ENCODE measurements around the gene BLOC1S1. TPM values are rescaled to one million over a fixed set of nuclear protein-coding genes. Genes with fewer than 3 reads are reported as not detected.
A peak's percentile ranks its signal among the peaks of the same experiment; 100 is the strongest.
"Not testable (repeated sequence)": the region's sequence is repeated elsewhere in the genome, so short reads cannot be mapped to it uniquely, and the experiment has no call there.

Gene BLOC1S1
- total and polyA plus RNA-seq, 5 donors, result 134 to 205 (median 141) TPM

GRCh38 chr12:55746913-55747231 lies 31.0 kb downstream of the BLOC1S1 start:
- Histone ChIP-seq H3K27ac (ENCODE audit: low read length) (no peak overlapping the region), H3K27me3 (ENCODE audit: control insufficient read depth, insufficient read depth) (no peaks in the 10 kb centered on the region), H3K4me1 (ENCODE audit: control insufficient read depth, insufficient read depth, low read length) (peaks cover 3% of the 10 kb centered on the region), H3K4me3 (ENCODE audit: low read length) (no peak overlapping the region), H3K9me3 (ENCODE audit: control insufficient read depth, low read length) (no peaks in the 10 kb centered on the region)
- intact Hi-C loops (cut with DNase I), result loop anchor here in 3 of 4 donors (5.0 to 10.0 kb wide), 2 partner anchors 48 to 190 kb away; no protein-coding TSS in a partner anchor
- DNase-seq (no peak), ATAC-seq (no peak)

GRCh38 chr12:55748230-55748993 lies 32.6 kb downstream of the BLOC1S1 start:
- H3K9me3 ChIP-seq (ENCODE audit: control insufficient read depth, low read length), result no peaks in the 10 kb centered on the region
- no peaks in the 10 kb centered on the region for H3K27me3 ChIP-seq (ENCODE audit: control insufficient read depth, insufficient read depth)
- H3K4me1 ChIP-seq (ENCODE audit: control insufficient read depth, insufficient read depth, low read length), result peaks cover 3% of the 10 kb centered on the region
- 85% methylated on average over 18 of the region's 18 CpGs for WGBS
- H3K27ac ChIP-seq (ENCODE audit: low read length), result no peak overlapping the region
- no peak overlapping the region for H3K4me3 ChIP-seq (ENCODE audit: low read length)
- intact Hi-C loops (cut with DNase I), result loop anchor here in 3 of 4 donors (5.0 to 10.0 kb wide), 2 partner anchors 46 to 189 kb away; no protein-coding TSS in a partner anchor
- ATAC-seq (no peak), DNase-seq (peak in 1 of 3 donors; percentile 57)

DNA sequence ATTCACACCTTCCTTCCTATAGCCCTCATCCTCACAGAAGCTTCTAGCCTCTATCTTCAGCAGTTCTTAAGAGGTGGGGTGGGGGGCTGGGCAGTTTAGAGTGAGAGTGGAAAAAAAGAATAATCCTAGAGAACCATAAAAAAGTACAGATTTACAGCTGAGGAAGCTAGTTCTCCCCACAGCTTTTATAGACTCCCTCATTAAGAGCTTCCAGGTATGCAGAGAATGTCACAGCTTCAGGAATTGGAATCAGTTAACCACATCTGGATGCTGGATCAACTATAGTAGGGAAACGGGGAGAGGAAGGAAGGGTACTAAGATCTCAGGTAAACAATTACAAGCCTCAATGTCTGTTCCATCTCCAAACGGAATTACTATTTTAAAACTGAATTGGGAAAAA lies 39.4 kb downstream of the BLOC1S1 start:
- no peaks in the 10 kb centered on the region for H3K27me3 ChIP-seq (ENCODE audit: control insufficient read depth, insufficient read depth)
- WGBS, result 45% methylated on average over 2 of the region's 2 CpGs
- no peak overlapping the region for H3K4me3 ChIP-seq (ENCODE audit: low read length)
- ATAC-seq, result no peak
- intact Hi-C loops (cut with DNase I), result no loop called here
- DNase-seq, result no peak
- no peak overlapping the region for H3K27ac ChIP-seq (ENCODE audit: low read length)
- H3K9me3 ChIP-seq (ENCODE audit: control insufficient read depth, low read length), result no peaks in the 10 kb centered on the region
- peaks cover 1% of the 10 kb centered on the region for H3K4me1 ChIP-seq (ENCODE audit: control insufficient read depth, insufficient read depth, low read length)

GRCh38 chr12:55757701-55758100 lies 41.9 kb downstream of the BLOC1S1 start:
- no peaks in the 10 kb centered on the region for H3K27me3 ChIP-seq (ENCODE audit: control insufficient read depth, insufficient read depth)
- intact Hi-C loops (cut with DNase I), result no loop called here
- 79% methylated on average over 2 of the region's 2 CpGs for WGBS
- no peaks in the 10 kb centered on the region for H3K4me1 ChIP-seq (ENCODE audit: control insufficient read depth, insufficient read depth, low read length)
- ATAC-seq (no peak), DNase-seq (no peak)
- H3K4me3 ChIP-seq (ENCODE audit: low read length), result no peak overlapping the region
- H3K27ac ChIP-seq (ENCODE audit: low read length), result no peak overlapping the region
- no peaks in the 10 kb centered on the region for H3K9me3 ChIP-seq (ENCODE audit: control insufficient read depth, low read length)

DNA sequence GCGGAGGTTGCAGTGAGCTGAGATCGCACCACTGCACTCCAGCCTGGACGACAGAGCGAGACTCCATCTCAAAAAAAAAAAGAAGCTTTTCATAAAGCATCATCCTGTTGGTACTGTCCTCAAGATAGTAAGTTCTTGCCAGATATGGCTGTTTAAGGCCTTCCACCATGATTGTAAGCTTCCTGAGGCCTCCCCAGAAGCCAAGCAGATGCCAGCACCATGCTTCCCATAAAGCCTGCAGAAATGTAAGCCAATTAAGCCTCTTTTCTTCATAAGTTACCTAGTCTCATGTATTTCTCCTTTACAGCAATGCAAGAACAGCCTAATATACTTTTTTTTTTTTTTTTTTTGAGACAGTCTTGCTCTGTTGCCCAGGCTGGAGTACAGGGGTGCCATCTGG lies 42.7 kb downstream of the BLOC1S1 start:
- WGBS, result 99% methylated on average over 4 of the region's 4 CpGs
- H3K27me3 ChIP-seq (ENCODE audit: control insufficient read depth, insufficient read depth); H3K4me1 ChIP-seq (ENCODE audit: control insufficient read depth, insufficient read depth, low read length); H3K27ac ChIP-seq (ENCODE audit: low read length); intact Hi-C loops (cut with DNase I); H3K4me3 ChIP-seq (ENCODE audit: low read length); ATAC-seq; DNase-seq; H3K9me3 ChIP-seq (ENCODE audit: control insufficient read depth, low read length): not testable (repeated sequence)

GRCh38 chr12:55760663-55761062 lies 44.8 kb downstream of the BLOC1S1 start:
- Histone ChIP-seq H3K9me3 (ENCODE audit: control insufficient read depth, low read length) (no peaks in the 10 kb centered on the region), H3K4me3 (ENCODE audit: low read length) (no peak overlapping the region), H3K4me1 (ENCODE audit: control insufficient read depth, insufficient read depth, low read length) (no peaks in the 10 kb centered on the region), H3K27me3 (ENCODE audit: control insufficient read depth, insufficient read depth) (no peaks in the 10 kb centered on the region), H3K27ac (ENCODE audit: low read length) (no peak overlapping the region)
- intact Hi-C loops (cut with DNase I), result no loop called here
- DNase-seq (no peak), ATAC-seq (no peak)
- 96% methylated on average over 6 of the region's 6 CpGs for WGBS

GRCh38 chr12:55762646-55763045 lies 46.8 kb downstream of the BLOC1S1 start:
- intact Hi-C loops (cut with DNase I), result no loop called here
- Histone ChIP-seq H3K4me3 (ENCODE audit: low read length) (no peak overlapping the region), H3K27ac (ENCODE audit: low read length) (no peak overlapping the region), H3K9me3 (ENCODE audit: control insufficient read depth, low read length) (no peaks in the 10 kb centered on the region), H3K4me1 (ENCODE audit: control insufficient read depth, insufficient read depth, low read length) (no peaks in the 10 kb centered on the region), H3K27me3 (ENCODE audit: control insufficient read depth, insufficient read depth) (no peaks in the 10 kb centered on the region)
- ATAC-seq, result no peak
- no peak for DNase-seq

DNA sequence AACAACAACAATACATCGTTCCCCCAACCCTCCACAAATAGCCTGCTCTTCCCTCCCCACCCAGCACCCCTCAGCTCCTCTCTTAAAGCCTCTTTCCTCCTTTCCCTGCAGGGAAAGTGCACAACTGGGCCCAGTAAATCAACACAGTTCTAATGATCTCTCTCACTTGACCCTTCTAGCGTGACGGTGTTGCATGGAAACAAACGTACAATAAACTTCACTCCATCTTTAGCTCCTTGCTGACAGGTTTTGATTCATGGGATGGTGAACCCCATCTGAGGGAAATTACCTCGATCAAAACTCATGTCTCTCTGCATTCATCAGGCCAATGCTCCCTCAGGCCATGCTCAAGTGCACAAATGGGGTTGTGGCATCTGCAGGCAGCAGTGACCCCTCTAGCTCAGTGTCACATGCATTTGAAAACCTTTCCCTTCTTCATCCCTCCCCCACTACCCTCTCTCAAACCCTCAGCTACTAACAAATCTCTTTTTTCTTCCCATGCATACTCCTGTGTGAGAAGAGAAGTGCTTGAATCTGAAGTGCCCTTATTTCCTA lies 50.0 kb downstream of the BLOC1S1 start:
- DNase-seq, result no peak
- 80% methylated on average over 5 of the region's 5 CpGs for WGBS
- Histone ChIP-seq H3K4me1 (ENCODE audit: control insufficient read depth, insufficient read depth, low read length) (no peaks in the 10 kb centered on the region), H3K4me3 (ENCODE audit: low read length) (no peak overlapping the region), H3K9me3 (ENCODE audit: control insufficient read depth, low read length) (no peaks in the 10 kb centered on the region), H3K27me3 (ENCODE audit: control insufficient read depth, insufficient read depth) (no peaks in the 10 kb centered on the region), H3K27ac (ENCODE audit: low read length) (no peak overlapping the region)
- ATAC-seq, result no peak
- intact Hi-C loops (cut with DNase I), result no loop called here

DNA sequence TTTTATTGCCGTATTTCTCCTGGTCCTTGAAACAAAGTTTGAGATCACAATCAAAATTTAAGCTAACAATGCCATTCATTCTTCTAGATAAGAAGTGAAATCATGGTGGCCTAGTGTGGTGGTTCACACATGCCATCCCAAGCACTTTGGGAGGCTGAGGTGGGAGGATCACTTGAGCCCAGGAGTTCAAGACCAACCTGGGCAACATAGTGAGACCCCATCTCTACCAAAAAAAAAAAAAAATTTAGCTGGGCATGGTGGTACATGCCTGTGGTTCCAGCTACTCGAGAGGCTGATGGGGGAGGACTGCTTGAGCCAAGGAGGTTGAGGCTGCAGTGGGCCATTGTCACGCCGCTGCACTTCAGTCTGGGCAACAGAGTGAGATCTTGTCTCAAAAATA lies 51.3 kb downstream of the BLOC1S1 start:
- no peak overlapping the region for H3K27ac ChIP-seq (ENCODE audit: low read length)
- H3K4me1 ChIP-seq (ENCODE audit: control insufficient read depth, insufficient read depth, low read length), result no peaks in the 10 kb centered on the region
- intact Hi-C loops (cut with DNase I), result no loop called here
- H3K4me3 ChIP-seq (ENCODE audit: low read length), result no peak overlapping the region
- WGBS, result 97% methylated on average over 4 of the region's 4 CpGs
- DNase-seq (no peak), ATAC-seq (no peak)
- no peaks in the 10 kb centered on the region for H3K27me3 ChIP-seq (ENCODE audit: control insufficient read depth, insufficient read depth)
- H3K9me3 ChIP-seq (ENCODE audit: control insufficient read depth, low read length), result no peaks in the 10 kb centered on the region

Other genes starting within 250 kb of the BLOC1S1 start
- not detected for gene OR6C70, start 245.9 kb upstream of the BLOC1S1 start, total RNA-seq
- gene OR6C70, start 245.9 kb upstream of the BLOC1S1 start, polyA plus RNA-seq, result not detected
- not detected for gene OR6C68, start 223.7 kb upstream of the BLOC1S1 start, total RNA-seq
- not detected for gene OR6C68, start 223.7 kb upstream of the BLOC1S1 start, polyA plus RNA-seq
- gene OR6C4, start 166.4 kb upstream of the BLOC1S1 start, total RNA-seq, result not detected
- gene OR6C4, start 166.4 kb upstream of the BLOC1S1 start, polyA plus RNA-seq, result not detected
- gene OR2AP1, start 143.6 kb upstream of the BLOC1S1 start, total RNA-seq, result not detected
- gene OR2AP1, start 143.6 kb upstream of the BLOC1S1 start, polyA plus RNA-seq, result not detected
- gene OR10P1, start 79.2 kb upstream of the BLOC1S1 start, total RNA-seq, result 1 to 10 TPM; 1.3 to 2.9 (median 1.4) TPM
- gene OR10P1, start 79.2 kb upstream of the BLOC1S1 start, polyA plus RNA-seq, result 1.6 TPM
- 100 to 1,000 TPM; 465 to 674 (median 604) TPM for gene ITGA7, start 8.1 kb upstream of the BLOC1S1 start, total RNA-seq
- 288 TPM for gene ITGA7, start 8.1 kb upstream of the BLOC1S1 start, polyA plus RNA-seq
- 10 to 100 TPM; 15.9 to 27.7 (median 23.3) TPM for gene RDH5, start 4.3 kb downstream of the BLOC1S1 start, total RNA-seq
- 24.1 TPM for gene RDH5, start 4.3 kb downstream of the BLOC1S1 start, polyA plus RNA-seq
- 1,000 to 10,000 TPM; 1,076 to 1,430 (median 1,264) TPM for gene CD63, start 13.0 kb downstream of the BLOC1S1 start, total RNA-seq
- gene CD63, start 13.0 kb downstream of the BLOC1S1 start, polyA plus RNA-seq, result 1,376 TPM
- gene GDF11, start 27.1 kb downstream of the BLOC1S1 start, total RNA-seq, result 10 to 100 TPM; 16.2 to 17.5 (median 16.7) TPM
- 11.5 TPM for gene GDF11, start 27.1 kb downstream of the BLOC1S1 start, polyA plus RNA-seq
- gene SARNP, start 101.7 kb downstream of the BLOC1S1 start, total RNA-seq, result 10 to 100 TPM; 50.3 to 55.7 (median 52.7) TPM
- gene SARNP, start 101.7 kb downstream of the BLOC1S1 start, polyA plus RNA-seq, result 113 TPM
- gene ORMDL2, start 102.0 kb downstream of the BLOC1S1 start, total RNA-seq, result 10 to 100 TPM; 13.8 to 23.2 (median 17.6) TPM
- gene ORMDL2, start 102.0 kb downstream of the BLOC1S1 start, polyA plus RNA-seq, result 23.8 TPM
- 10 to 100 TPM; 19.0 to 24.1 (median 22.4) TPM for gene DNAJC14, start 113.5 kb downstream of the BLOC1S1 start, total RNA-seq
- gene DNAJC14, start 113.5 kb downstream of the BLOC1S1 start, polyA plus RNA-seq, result 15.5 TPM
- 10 to 100 TPM in 1 of 4 donors, 1 to 10 TPM in 3; 3.1 to 21.2 (median 5.6) TPM for gene MMP19, start 126.9 kb downstream of the BLOC1S1 start, total RNA-seq
- gene MMP19, start 126.9 kb downstream of the BLOC1S1 start, polyA plus RNA-seq, result 6.9 TPM
- 10 to 100 TPM; 15.4 to 19.0 (median 16.9) TPM for gene PYM1, start 211.8 kb downstream of the BLOC1S1 start, total RNA-seq
- gene PYM1, start 211.8 kb downstream of the BLOC1S1 start, polyA plus RNA-seq, result 25.7 TPM
- gene DGKA, start 215.1 kb downstream of the BLOC1S1 start, total RNA-seq, result 10 to 100 TPM; 11.3 to 25.9 (median 20.3) TPM
- gene DGKA, start 215.1 kb downstream of the BLOC1S1 start, polyA plus RNA-seq, result 20.3 TPM
- gene PMEL, start 250.0 kb downstream of the BLOC1S1 start, total RNA-seq, result 1 to 10 TPM in 3 of 4 donors, under 1 TPM in 1; 0.86 to 2.2 (median 1.2) TPM
- 0.45 TPM for gene PMEL, start 250.0 kb downstream of the BLOC1S1 start, polyA plus RNA-seq